Neural progenitor cell (in vitro differentiated cells): ENCODE data around the gene CYB5D1. TPM values are rescaled to one million over a fixed set of nuclear protein-coding genes. Genes with fewer than 3 reads are reported as not detected.

Experiments
- DNase-seq: peaks from one replicate; pipeline ENCODE4 v3.0.0-alpha.2; 2016; ENCODE audit warnings: low spot score
- H2AFZ ChIP-seq: fragments of 200-600 bp; sonication (generic); replicated peaks from 2 replicates; pipeline ENCODE4 v1.6.1; 2016; ENCODE audit warnings: antibody characterized with exemption
- H3F3A ChIP-seq: fragments of 200-600 bp; sonication (generic); 2 replicates; pipeline ENCODE4 v1.6.1; 2016; ENCODE audit warnings: antibody characterized with exemption, low read depth
- H3K27ac ChIP-seq: fragments of 200-600 bp; sonication (generic); 2 replicates; pipeline ENCODE4 v1.5.1; 2016; ENCODE audit warnings: mild to moderate bottlenecking
- H3K27me3 ChIP-seq: fragments of 200-600 bp; sonication (generic); 2 replicates; pipeline ENCODE4 v1.6.1; 2016; ENCODE audit warnings: mild to moderate bottlenecking, moderate library complexity
- H3K36me3 ChIP-seq: fragments of 200-600 bp; sonication (generic); 2 replicates; pipeline ENCODE4 v1.5.1; 2016
- H3K4me1 ChIP-seq: fragments of 200-600 bp; sonication (generic); 2 replicates; pipeline ENCODE4 v1.6.1; 2016; ENCODE audit warnings: mixed run types
- H3K4me2 ChIP-seq: fragments of 200-600 bp; sonication (generic); 2 replicates; pipeline ENCODE4 v1.6.1; 2016
- H3K4me3 ChIP-seq: fragments of 200-600 bp; sonication (generic); 2 replicates; pipeline ENCODE4 v1.5.1; 2016
- H3K79me2 ChIP-seq: fragments of 200-600 bp; sonication (generic); 2 replicates; pipeline ENCODE4 v1.6.1; 2016; ENCODE audit warnings: low read depth
- H3K9ac ChIP-seq: fragments of 200-600 bp; sonication (generic); 2 replicates; pipeline ENCODE4 v1.6.1; 2016
- H3K9me3 ChIP-seq: fragments of 200-600 bp; sonication (generic); 2 replicates; pipeline ENCODE4 v1.5.1; 2016; ENCODE audit warnings: low read depth
- H4K20me1 ChIP-seq: fragments of 200-600 bp; sonication (generic); 2 replicates; pipeline ENCODE4 v1.6.1; 2016; ENCODE audit warnings: low read depth
- H3K27ac Mint-ChIP-seq: 3 replicates; pipeline ENCODE4 v1.8.0; 2021; ENCODE audit warnings: mixed read lengths
- H3K27me3 Mint-ChIP-seq: 2 replicates; pipeline ENCODE4 v1.8.0; 2022; ENCODE audit warnings: low read depth, mild to moderate bottlenecking, inconsistent platforms, moderate library complexity, mixed read lengths; ENCODE audit not compliant: insufficient read depth
- H3K36me3 Mint-ChIP-seq: 3 replicates; pipeline ENCODE4 v1.8.0; 2021; ENCODE audit warnings: mixed read lengths
- H3K4me1 Mint-ChIP-seq: 3 replicates; pipeline ENCODE4 v1.8.0; 2021; ENCODE audit warnings: mixed read lengths
- H3K4me3 Mint-ChIP-seq: 3 replicates; pipeline ENCODE4 v1.8.0; 2021; ENCODE audit warnings: mild to moderate bottlenecking, moderate library complexity, mixed read lengths
- H3K9me3 Mint-ChIP-seq: 3 replicates; pipeline ENCODE4 v1.8.0; 2020; ENCODE audit warnings: mixed read lengths
- CTCF ChIP-seq: fragments of 200-600 bp; sonication (generic); IDR thresholded peaks from 2 replicates; pipeline ENCODE4 v1.5.1; 2017; ENCODE audit warnings: antibody characterized with exemption, mild to moderate bottlenecking
- EZH2 ChIP-seq: fragments of 200-600 bp; sonication (generic); IDR thresholded peaks from 2 replicates; pipeline ENCODE4 v1.6.1; 2017; ENCODE audit warnings: antibody characterized with exemption, mild to moderate bottlenecking, moderate library complexity
- EZH2phosphoT487 ChIP-seq: fragments of 200-600 bp; sonication (generic); IDR thresholded peaks from 2 replicates; pipeline ENCODE4 v1.6.1; 2017; ENCODE audit warnings: antibody characterized with exemption
- total RNA-seq: library from RNA; depleted of rRNA; stranded (reverse); fragments of >200 nt; gene quantifications from 2 replicates; pipeline ENCODE4 v1.2.3, GENCODE V29; 2015; ENCODE audit warnings: low replicate concordance

The CYB5D1 gene
- total RNA-seq, 1 donor from 2014 or later = 12.9 TPM

GRCh38 chr17:7856811-7857712 is 741 bp upstream of the CYB5D1 start, which contains the start of gene NAA38:
Gene NAA38, minus strand, starts transcription at chr17:7857559. Its CDS starts 96 bp downstream, at chr17:7857463.
- H3K9me3 ChIP-seq = no peaks in the 10 kb centered on the region
- peaks cover 9% of the 10 kb centered on the region for H3K36me3 ChIP-seq
- no peak within 1 kb of the TSS for H3K27ac Mint-ChIP-seq
- TF ChIP-seq EZH2 (peak; percentile 34), EZH2phosphoT487 (no peak), CTCF (peak; percentile 48)
- H3K4me1 ChIP-seq = peaks cover 44% of the 10 kb centered on the region
- peak; percentile 100 for DNase-seq
- peak within 1 kb of the TSS; percentile 52 for H3K9ac ChIP-seq
- no peaks in the 10 kb centered on the region for H3K9me3 Mint-ChIP-seq
- peaks cover 20% of the 10 kb centered on the region for H3K79me2 ChIP-seq
- peaks cover 3% of the 10 kb centered on the region for H3K27me3 Mint-ChIP-seq
- peak within 1 kb of the TSS; percentile 77 for H3K27ac ChIP-seq
- H2AFZ ChIP-seq = peak within 1 kb of the TSS; percentile 98
- H3K4me3 Mint-ChIP-seq = no peak within 1 kb of the TSS
- peaks cover 15% of the 10 kb centered on the region for H3K4me1 Mint-ChIP-seq
- peak within 1 kb of the TSS; percentile 74 for H3K4me3 ChIP-seq
- peak within 1 kb of the TSS; percentile 94 for H3K4me2 ChIP-seq
- peaks cover 60% of the 10 kb centered on the region for H3F3A ChIP-seq
- peaks cover 46% of the 10 kb centered on the region for H4K20me1 ChIP-seq
- H3K27me3 ChIP-seq = peaks cover 15% of the 10 kb centered on the region
- peaks cover 10% of the 10 kb centered on the region for H3K36me3 Mint-ChIP-seq

- Histone ChIP-seq H3K36me3 (no peaks in the 10 kb centered on the region), H3K4me1 (peaks cover 37% of the 10 kb centered on the region), H4K20me1 (peaks cover 36% of the 10 kb centered on the region), H3K4me2 (peak overlapping the region; percentile 94), H3K27ac (no peak overlapping the region), H3K4me3 (peak overlapping the region; percentile 74), H3K79me2 (peaks cover 20% of the 10 kb centered on the region), H3K27me3 (peaks cover under 1% of the 10 kb centered on the region), H2AFZ (peak overlapping the region; percentile 94), H3K9me3 (no peaks in the 10 kb centered on the region), H3K9ac (peak overlapping the region; percentile 30), H3F3A (peaks cover 48% of the 10 kb centered on the region)
- no peak overlapping the region for H3K27ac Mint-ChIP-seq
- DNase-seq = peak; percentile 88
- H3K4me3 Mint-ChIP-seq = no peak overlapping the region
- H3K36me3 Mint-ChIP-seq = peaks cover 7% of the 10 kb centered on the region
- no peaks in the 10 kb centered on the region for H3K9me3 Mint-ChIP-seq
- TF ChIP-seq EZH2 (no peak), EZH2phosphoT487 (no peak), CTCF (peak; percentile 51)
- H3K4me1 Mint-ChIP-seq = peaks cover 13% of the 10 kb centered on the region
- H3K27me3 Mint-ChIP-seq = peaks cover 3% of the 10 kb centered on the region
Observed at GRCh38 chr17:7858522-7858810, 663 bp downstream of the CYB5D1 start.

GRCh38 chr17:7859028-7859427 is 1.2 kb downstream of the CYB5D1 start:
- Mint-ChIP-seq H3K4me1 (peaks cover 8% of the 10 kb centered on the region), H3K27me3 (peaks cover 3% of the 10 kb centered on the region), H3K4me3 (no peak overlapping the region), H3K9me3 (no peaks in the 10 kb centered on the region), H3K27ac (no peak overlapping the region), H3K36me3 (peaks cover 3% of the 10 kb centered on the region)
- no peak for TF ChIP-seq EZH2phosphoT487
- no peaks in the 10 kb centered on the region for H3K36me3 ChIP-seq
- H3K27ac ChIP-seq = no peak overlapping the region
- peak overlapping the region; percentile 94 for H3K4me2 ChIP-seq
- no peaks in the 10 kb centered on the region for H3K9me3 ChIP-seq
- peaks cover 30% of the 10 kb centered on the region for H4K20me1 ChIP-seq
- DNase-seq = no peak
- peaks cover 20% of the 10 kb centered on the region for H3K79me2 ChIP-seq
- no peak overlapping the region for H3K9ac ChIP-seq
- H3F3A ChIP-seq = peaks cover 43% of the 10 kb centered on the region
- H3K4me1 ChIP-seq = peaks cover 31% of the 10 kb centered on the region
- peak overlapping the region; percentile 74 for H3K4me3 ChIP-seq
- H2AFZ ChIP-seq = no peak overlapping the region
- H3K27me3 ChIP-seq = no peaks in the 10 kb centered on the region
